ENCODE measurements around the gene SMAP1.
"Not testable (repeated sequence)": the region's sequence is repeated elsewhere in the genome, so short reads cannot be mapped to it uniquely, and the experiment has no call there.

The SMAP1 gene

GRCh38 chr6:70742462-70742861, 74.8 kb downstream of the SMAP1 start:
- H3K9me3 ChIP-seq (ENCODE audit: control insufficient read depth, insufficient read depth, low read depth, low read length), result peaks cover 24% of the 10 kb centered on the region
- H3K4me1 ChIP-seq (ENCODE audit: control insufficient read depth, insufficient read depth, low read length); H3K36me3 ChIP-seq (ENCODE audit: control insufficient read depth, insufficient read depth, low read length); H3K27me3 ChIP-seq (ENCODE audit: control insufficient read depth, insufficient read depth, low read length); H3K27ac ChIP-seq (ENCODE audit: low read depth, low read length); H3K9ac ChIP-seq (ENCODE audit: low read length); H3K4me3 ChIP-seq (ENCODE audit: low read depth, low read length): not testable (repeated sequence)

DNA sequence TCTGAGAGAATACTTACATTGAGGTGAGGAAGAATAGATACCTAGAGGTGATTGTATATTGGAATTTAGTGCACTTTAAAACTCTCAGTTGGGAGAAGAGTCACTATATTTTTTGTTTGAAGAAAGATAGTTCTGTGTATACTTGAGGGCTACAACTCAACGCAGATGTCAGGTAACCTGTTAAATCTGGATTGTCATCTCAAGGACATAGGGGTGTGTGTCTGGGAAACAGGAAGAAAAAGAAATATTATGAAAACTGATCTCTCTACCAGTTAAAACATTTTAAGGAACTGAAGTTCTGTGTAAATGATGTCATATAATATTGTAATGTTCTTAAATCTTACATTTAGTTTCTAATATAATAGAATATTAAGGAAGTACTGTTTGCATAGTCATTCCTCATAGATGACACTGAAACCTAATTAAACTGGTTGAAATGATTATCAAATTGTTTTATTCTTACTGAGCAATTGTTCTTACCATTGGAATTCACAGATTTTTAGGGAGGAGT, 86.2 kb downstream of the SMAP1 start:
- H3K36me3 ChIP-seq (ENCODE audit: control insufficient read depth, insufficient read depth, low read length), result no peaks in the 10 kb centered on the region
- H3K4me3 ChIP-seq (ENCODE audit: low read depth, low read length), result no peak overlapping the region
- H3K9me3 ChIP-seq (ENCODE audit: control insufficient read depth, insufficient read depth, low read depth, low read length), result no peaks in the 10 kb centered on the region
- no peaks in the 10 kb centered on the region for H3K27me3 ChIP-seq (ENCODE audit: control insufficient read depth, insufficient read depth, low read length)
- H3K9ac ChIP-seq (ENCODE audit: low read length), result no peak overlapping the region
- H3K27ac ChIP-seq (ENCODE audit: low read depth, low read length), result no peak overlapping the region
- peaks cover 5% of the 10 kb centered on the region; the same call in 1 of the 2 replicates for H3K4me1 ChIP-seq (ENCODE audit: control insufficient read depth, insufficient read depth, low read length)

DNA sequence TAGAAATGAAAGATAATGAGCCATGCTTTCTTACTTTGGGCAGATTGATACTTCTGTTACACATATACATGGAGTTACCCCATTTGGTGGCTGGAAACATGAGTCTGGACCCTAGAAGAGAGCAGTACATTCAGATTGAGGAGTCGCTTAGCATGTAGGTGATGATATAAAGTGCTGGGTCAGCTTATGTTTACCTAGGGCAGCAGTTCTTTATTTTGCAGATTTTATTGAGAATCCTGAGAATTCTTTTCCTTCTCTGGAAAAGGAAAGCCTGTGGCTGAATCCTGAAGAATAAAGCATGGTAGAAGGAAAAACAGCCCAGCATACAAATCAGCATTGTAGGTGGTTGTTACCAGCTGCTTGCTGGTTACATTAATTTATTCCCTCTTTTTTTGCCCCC, 91.2 kb downstream of the SMAP1 start:
- H3K9ac ChIP-seq (ENCODE audit: low read length), result no peak overlapping the region
- no peaks in the 10 kb centered on the region for H3K36me3 ChIP-seq (ENCODE audit: control insufficient read depth, insufficient read depth, low read length)
- no peaks in the 10 kb centered on the region for H3K27me3 ChIP-seq (ENCODE audit: control insufficient read depth, insufficient read depth, low read length)
- peaks cover 19% of the 10 kb centered on the region for H3K4me1 ChIP-seq (ENCODE audit: control insufficient read depth, insufficient read depth, low read length)
- H3K9me3 ChIP-seq (ENCODE audit: control insufficient read depth, insufficient read depth, low read depth, low read length), result no peaks in the 10 kb centered on the region
- H3K4me3 ChIP-seq (ENCODE audit: low read depth, low read length), result no peak overlapping the region
- peak overlapping the region; percentile 1; the same call in 1 of the 2 replicates for H3K27ac ChIP-seq (ENCODE audit: low read depth, low read length)

DNA sequence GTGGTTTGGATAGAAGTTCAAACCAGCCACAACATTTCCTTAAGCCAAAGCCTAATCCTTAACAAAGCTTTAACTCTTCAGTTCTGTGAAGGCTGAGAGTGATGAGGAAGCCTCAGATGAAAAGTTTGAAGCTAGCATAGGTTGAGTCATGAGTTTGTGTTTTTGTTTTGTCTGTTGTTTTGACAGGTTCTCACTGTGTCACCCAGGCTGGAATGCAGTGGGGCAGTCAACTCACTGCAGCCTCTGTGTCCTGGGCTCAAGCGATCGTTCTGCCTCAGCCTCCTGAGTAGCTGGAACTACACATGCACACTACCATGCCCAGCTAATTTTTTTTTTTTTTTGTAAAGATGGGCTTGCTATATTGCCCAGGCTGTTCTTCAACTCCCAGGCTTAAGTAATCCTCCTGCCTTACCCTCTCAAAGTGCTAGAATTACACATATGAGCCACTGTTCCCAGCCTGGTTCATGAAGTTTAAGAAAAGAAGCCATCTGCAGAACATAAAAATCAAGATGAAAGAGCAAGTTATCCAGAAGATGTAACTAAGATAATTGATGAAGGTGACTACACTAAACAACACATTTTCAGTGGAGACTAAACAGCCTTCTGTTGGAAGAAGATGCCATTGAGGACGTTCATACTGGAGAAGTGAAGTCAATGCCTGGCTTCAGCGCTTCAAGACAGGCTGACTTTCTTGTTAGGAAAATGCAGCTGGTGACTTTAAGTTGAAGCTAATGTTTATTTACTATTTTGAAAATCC, 96.2 kb downstream of the SMAP1 start:
- no peaks in the 10 kb centered on the region for H3K27me3 ChIP-seq (ENCODE audit: control insufficient read depth, insufficient read depth, low read length)
- H3K4me3 ChIP-seq (ENCODE audit: low read depth, low read length), result no peak overlapping the region
- no peaks in the 10 kb centered on the region for H3K9me3 ChIP-seq (ENCODE audit: control insufficient read depth, insufficient read depth, low read depth, low read length)
- H3K4me1 ChIP-seq (ENCODE audit: control insufficient read depth, insufficient read depth, low read length), result peaks cover 14% of the 10 kb centered on the region
- H3K27ac ChIP-seq (ENCODE audit: low read depth, low read length), result no peak overlapping the region
- peaks cover 8% of the 10 kb centered on the region; the same call in 1 of the 2 replicates for H3K36me3 ChIP-seq (ENCODE audit: control insufficient read depth, insufficient read depth, low read length)
- H3K9ac ChIP-seq (ENCODE audit: low read length), result no peak overlapping the region

GRCh38 chr6:70764706-70765105, 97.0 kb downstream of the SMAP1 start:
- Histone ChIP-seq H3K9me3 (ENCODE audit: control insufficient read depth, insufficient read depth, low read depth, low read length) (no peaks in the 10 kb centered on the region), H3K27me3 (ENCODE audit: control insufficient read depth, insufficient read depth, low read length) (no peaks in the 10 kb centered on the region), H3K4me3 (ENCODE audit: low read depth, low read length) (no peak overlapping the region), H3K27ac (ENCODE audit: low read depth, low read length) (no peak overlapping the region), H3K36me3 (ENCODE audit: control insufficient read depth, insufficient read depth, low read length) (peaks cover 8% of the 10 kb centered on the region; the same call in 1 of the 2 replicates), H3K9ac (ENCODE audit: low read length) (no peak overlapping the region), H3K4me1 (ENCODE audit: control insufficient read depth, insufficient read depth, low read length) (peaks cover 6% of the 10 kb centered on the region)

DNA sequence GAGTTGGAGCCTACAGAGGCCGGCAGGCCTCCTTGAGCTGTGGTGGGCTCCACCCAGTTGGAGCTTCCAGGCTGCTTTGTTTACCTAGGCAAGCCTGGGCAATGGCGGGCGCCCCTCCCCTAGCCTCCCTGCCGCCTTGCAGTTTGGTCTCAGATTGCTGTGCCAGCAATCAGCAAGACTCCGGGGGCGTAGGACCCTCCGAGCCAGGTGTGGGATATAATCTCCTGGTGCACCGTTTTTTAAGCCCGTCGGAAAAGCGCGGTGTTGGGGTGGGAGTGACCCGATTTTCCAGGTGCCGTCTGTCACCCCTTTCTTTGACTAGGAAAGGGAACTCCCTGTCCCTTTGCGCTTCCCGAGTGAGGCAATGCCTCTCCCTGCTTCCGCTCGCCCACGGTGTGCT, 103.7 kb downstream of the SMAP1 start:
- not testable (repeated sequence) for H3K27me3 ChIP-seq (ENCODE audit: control insufficient read depth, insufficient read depth, low read length); H3K9ac ChIP-seq (ENCODE audit: low read length); H3K4me3 ChIP-seq (ENCODE audit: low read depth, low read length); H3K36me3 ChIP-seq (ENCODE audit: control insufficient read depth, insufficient read depth, low read length); H3K4me1 ChIP-seq (ENCODE audit: control insufficient read depth, insufficient read depth, low read length); H3K27ac ChIP-seq (ENCODE audit: low read depth, low read length)
- peaks cover 12% of the 10 kb centered on the region for H3K9me3 ChIP-seq (ENCODE audit: control insufficient read depth, insufficient read depth, low read depth, low read length)

DNA sequence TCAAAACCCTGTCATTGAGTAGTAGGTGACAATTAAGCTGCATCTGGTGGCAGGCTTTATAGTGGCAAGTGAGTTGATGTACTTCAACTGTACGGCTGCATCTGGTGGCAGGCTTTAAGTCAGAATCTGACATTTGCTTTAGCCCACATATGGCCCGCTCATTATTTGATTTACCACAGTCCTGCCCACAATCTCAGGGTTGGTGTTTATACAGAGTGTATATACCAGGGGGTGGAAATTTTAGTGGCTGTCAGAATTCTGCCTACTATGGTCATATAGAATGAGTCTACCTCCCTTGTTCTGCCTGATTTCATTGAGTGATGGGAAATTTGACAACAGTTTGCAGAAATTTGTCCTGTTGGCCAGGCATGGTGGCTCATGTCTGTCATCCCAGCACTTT, 112.3 kb downstream of the SMAP1 start:
- Histone ChIP-seq H3K4me3 (ENCODE audit: low read depth, low read length) (no peak overlapping the region), H3K9ac (ENCODE audit: low read length) (no peak overlapping the region), H3K9me3 (ENCODE audit: control insufficient read depth, insufficient read depth, low read depth, low read length) (no peaks in the 10 kb centered on the region), H3K36me3 (ENCODE audit: control insufficient read depth, insufficient read depth, low read length) (no peaks in the 10 kb centered on the region), H3K4me1 (ENCODE audit: control insufficient read depth, insufficient read depth, low read length) (no peaks in the 10 kb centered on the region), H3K27ac (ENCODE audit: low read depth, low read length) (no peak overlapping the region), H3K27me3 (ENCODE audit: control insufficient read depth, insufficient read depth, low read length) (no peaks in the 10 kb centered on the region)

GRCh38 chr6:70790483-70791224, 123.0 kb downstream of the SMAP1 start:
- 0 out of 2 replicates have a peak, but pooled peaks cover 2% of the 10 kb centered on the region for H3K9me3 ChIP-seq (ENCODE audit: control insufficient read depth, insufficient read depth, low read depth, low read length)
- H3K27me3 ChIP-seq (ENCODE audit: control insufficient read depth, insufficient read depth, low read length), result no peaks in the 10 kb centered on the region
- H3K27ac ChIP-seq (ENCODE audit: low read depth, low read length), result no peak overlapping the region

GRCh38 chr6:70797625-70798024, 129.9 kb downstream of the SMAP1 start:
- H3K27ac ChIP-seq (ENCODE audit: low read depth, low read length), result peak overlapping the region; percentile 5; the same call in 1 of the 2 replicates
- 0 out of 2 replicates have a peak, but pooled peaks cover 2% of the 10 kb centered on the region for H3K9me3 ChIP-seq (ENCODE audit: control insufficient read depth, insufficient read depth, low read depth, low read length)
- no peaks in the 10 kb centered on the region for H3K4me1 ChIP-seq (ENCODE audit: control insufficient read depth, insufficient read depth, low read length)
- no peak overlapping the region for H3K4me3 ChIP-seq (ENCODE audit: low read depth, low read length)
- H3K36me3 ChIP-seq (ENCODE audit: control insufficient read depth, insufficient read depth, low read length), result no peaks in the 10 kb centered on the region
- H3K27me3 ChIP-seq (ENCODE audit: control insufficient read depth, insufficient read depth, low read length), result no peaks in the 10 kb centered on the region
- no peak overlapping the region for H3K9ac ChIP-seq (ENCODE audit: low read length)

More at GRCh38 chr6:70790483-70791224, 123.0 kb downstream of the SMAP1 start:
- no peak overlapping the region for H3K9ac ChIP-seq (ENCODE audit: low read length)
- no peaks in the 10 kb centered on the region for H3K36me3 ChIP-seq (ENCODE audit: control insufficient read depth, insufficient read depth, low read length)
- no peak overlapping the region for H3K4me3 ChIP-seq (ENCODE audit: low read depth, low read length)
- H3K4me1 ChIP-seq (ENCODE audit: control insufficient read depth, insufficient read depth, low read length), result no peaks in the 10 kb centered on the region

DNA sequence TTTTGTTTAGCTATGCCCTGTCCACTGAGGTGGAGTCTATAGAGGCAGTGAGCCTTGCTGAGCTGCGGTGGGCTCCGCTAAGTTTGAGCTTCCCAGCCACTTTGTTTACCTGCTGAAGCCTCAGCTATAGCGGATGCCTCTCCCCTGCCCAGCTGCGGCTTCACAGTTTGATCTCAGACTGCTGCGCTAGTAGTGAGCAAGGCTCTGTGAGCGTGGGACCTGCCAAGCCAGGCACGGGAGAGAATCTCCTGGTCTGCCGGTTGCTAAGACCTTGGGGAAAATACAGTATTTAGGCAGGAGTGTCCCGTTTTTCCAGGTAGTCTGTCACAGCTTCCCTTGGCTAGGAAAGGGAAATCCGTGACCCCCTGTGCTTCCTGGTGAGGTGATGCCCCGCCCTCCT, 138.4 kb downstream of the SMAP1 start:
- Histone ChIP-seq H3K9ac (ENCODE audit: low read length) (no peak overlapping the region), H3K9me3 (ENCODE audit: control insufficient read depth, insufficient read depth, low read depth, low read length) (no peaks in the 10 kb centered on the region)

GRCh38 chr6:70811788-70812187, 144.1 kb downstream of the SMAP1 start:
- H3K27me3 ChIP-seq (ENCODE audit: control insufficient read depth, insufficient read depth, low read length), result no peaks in the 10 kb centered on the region
- H3K4me1 ChIP-seq (ENCODE audit: control insufficient read depth, insufficient read depth, low read length), result no peaks in the 10 kb centered on the region
- no peaks in the 10 kb centered on the region for H3K9me3 ChIP-seq (ENCODE audit: control insufficient read depth, insufficient read depth, low read depth, low read length)
- H3K27ac ChIP-seq (ENCODE audit: low read depth, low read length), result no peak overlapping the region
- no peak overlapping the region for H3K9ac ChIP-seq (ENCODE audit: low read length)
- H3K4me3 ChIP-seq (ENCODE audit: low read depth, low read length), result no peak overlapping the region
- H3K36me3 ChIP-seq (ENCODE audit: control insufficient read depth, insufficient read depth, low read length), result no peaks in the 10 kb centered on the region

More for the DNA sequence above, 138.4 kb downstream of the SMAP1 start:
- Histone ChIP-seq H3K36me3 (ENCODE audit: control insufficient read depth, insufficient read depth, low read length) (no peaks in the 10 kb centered on the region), H3K27me3 (ENCODE audit: control insufficient read depth, insufficient read depth, low read length) (no peaks in the 10 kb centered on the region), H3K4me3 (ENCODE audit: low read depth, low read length) (no peak overlapping the region), H3K27ac (ENCODE audit: low read depth, low read length) (no peak overlapping the region), H3K4me1 (ENCODE audit: control insufficient read depth, insufficient read depth, low read length) (no peaks in the 10 kb centered on the region)

All from HUES6 (cell line).